CD14-positive monocyte (primary cell): Measurements from ENCODE around the gene OR6X1. TPM values are rescaled to one million over a fixed set of nuclear protein-coding genes. Genes with fewer than 3 reads are reported as not detected.

Experiments
- DNase-seq, 3 donors: peaks; one replicate each; pipeline ENCODE4 v3.0.0-alpha.2; 2011 to 2022
- H2AFZ ChIP-seq: 2 replicates; pipeline ENCODE4 v1.6.0; 2012; ENCODE audit warnings: mild to moderate bottlenecking, low read depth, low read length, inconsistent platforms; ENCODE audit not compliant: insufficient read depth, poor library complexity, severe bottlenecking
- H3K27ac ChIP-seq, 2 donors: 1 replicate in 1 of 2; 2 replicates in 1 of 2; pipeline ENCODE4 v1.5.1; 2012 to 2013; ENCODE audit warnings: low read length in 2 of 2, control low read depth in 1 of 2, inconsistent platforms in 1 of 2, low read depth in 1 of 2, mild to moderate bottlenecking in 1 of 2
- H3K27me3 ChIP-seq, 2 donors: one replicate each; pipeline versions ENCODE4 v1.6.0 to v1.6.1; 2011 to 2013; ENCODE audit warnings: low read length in 2 of 2; ENCODE audit not compliant: control insufficient read depth in 2 of 2, insufficient read depth in 2 of 2
- H3K36me3 ChIP-seq, 2 donors: replicated peaks in 1 of 2; 1 replicate in 1 of 2; 2 replicates in 1 of 2; pipeline versions ENCODE4 v1.5.1 to v1.6.1; 2012 to 2013; ENCODE audit warnings: low read length in 2 of 2, control low read depth in 1 of 2, inconsistent platforms in 1 of 2, mild to moderate bottlenecking in 1 of 2; ENCODE audit not compliant: insufficient read depth in 2 of 2, control insufficient read depth in 1 of 2
- H3K4me1 ChIP-seq, 2 donors: 1 replicate in 1 of 2; 2 replicates in 1 of 2; pipeline versions ENCODE4 v1.5.1 to v1.6.1; 2012 to 2013; ENCODE audit warnings: low read length in 2 of 2, control low read depth in 1 of 2, inconsistent platforms in 1 of 2, mild to moderate bottlenecking in 1 of 2, moderate library complexity in 1 of 2; ENCODE audit not compliant: insufficient read depth in 2 of 2, control insufficient read depth in 1 of 2
- H3K4me2 ChIP-seq: replicated peaks from 2 replicates; pipeline ENCODE3; 2012; ENCODE audit warnings: low read length, moderate library complexity, mild to moderate bottlenecking; ENCODE audit not compliant: poor library complexity, severe bottlenecking; ENCODE audit errors: extremely low read depth
- H3K4me3 ChIP-seq, 3 experiments: fragments of 200-600 bp in 1 of 3; sonication (generic) in 1 of 3; replicated peaks in 1 of 3; 1 replicate in 2 of 3; 2 replicates in 1 of 3; pipeline ENCODE4 v1.5.1; 2011 to 2013; ENCODE audit warnings: low read length in 3 of 3, mild to moderate bottlenecking in 3 of 3, control low read depth in 2 of 3, low read depth in 2 of 3, inconsistent platforms in 1 of 3, moderate library complexity in 1 of 3
- H3K79me2 ChIP-seq: 2 replicates; pipeline ENCODE4 v1.6.0; 2012; ENCODE audit warnings: mild to moderate bottlenecking, control low read depth, inconsistent platforms, low read length, moderate library complexity; ENCODE audit not compliant: insufficient read depth
- H3K9ac ChIP-seq: 2 replicates; pipeline ENCODE4 v1.6.0; 2017; ENCODE audit warnings: low read length, mild to moderate bottlenecking; ENCODE audit not compliant: insufficient read depth, poor library complexity, severe bottlenecking
- H3K9me3 ChIP-seq, 2 donors: replicated peaks in 1 of 2; 1 replicate in 1 of 2; 2 replicates in 1 of 2; pipeline versions ENCODE4 v1.5.1 to v1.6.1; 2012 to 2013; ENCODE audit warnings: low read length in 2 of 2, control low read depth in 1 of 2; ENCODE audit not compliant: control insufficient read depth in 1 of 2, insufficient read depth in 1 of 2
- H4K20me1 ChIP-seq: 2 replicates; pipeline ENCODE4 v1.6.0; 2012; ENCODE audit warnings: mild to moderate bottlenecking, low read length, control low read depth, moderate library complexity; ENCODE audit not compliant: insufficient read depth
- H3K27ac Mint-ChIP-seq, 7 donors: one replicate each; pipeline ENCODE4 v1.8.0; 2020; ENCODE audit warnings: mild to moderate bottlenecking in 7 of 7, mixed read lengths in 7 of 7, moderate library complexity in 6 of 7, inconsistent platforms in 2 of 7
- H3K27me3 Mint-ChIP-seq, 3 donors: one replicate each; pipeline ENCODE4 v1.8.0; 2021 to 2022; ENCODE audit warnings: low read depth in 3 of 3, mild to moderate bottlenecking in 3 of 3, mixed read lengths in 3 of 3, moderate library complexity in 3 of 3, inconsistent platforms in 1 of 3
- H3K36me3 Mint-ChIP-seq, 2 donors: one replicate each; pipeline ENCODE4 v1.8.0; 2020; ENCODE audit warnings: mixed read lengths in 2 of 2, inconsistent platforms in 1 of 2, mild to moderate bottlenecking in 1 of 2
- H3K4me1 Mint-ChIP-seq: one replicate; pipeline ENCODE4 v1.8.0; 2020; ENCODE audit warnings: mild to moderate bottlenecking, mixed read lengths
- H3K4me3 Mint-ChIP-seq, 2 donors: one replicate each; pipeline ENCODE4 v1.8.0; 2020; ENCODE audit warnings: mild to moderate bottlenecking in 2 of 2, mixed read lengths in 2 of 2, moderate library complexity in 1 of 2
- H3K9me3 Mint-ChIP-seq, 7 donors: one replicate each; pipeline ENCODE4 v1.8.0; 2020 to 2022; ENCODE audit warnings: mixed read lengths in 7 of 7, mild to moderate bottlenecking in 6 of 7, moderate library complexity in 6 of 7, inconsistent platforms in 2 of 7
- WGBS: methylation state at CpG from one replicate; pipeline ENCODE4 v1.1.5; 2013; ENCODE audit warnings: missing lambda C conversion rate; ENCODE audit not compliant: insufficient coverage; 5-methylcytosine and 5-hydroxymethylcytosine counted together
- intact Hi-C, 2 donors: fragments of 100-400 bp; cut with micrococcal nuclease; formaldehyde crosslinking; loops; one replicate each; pipeline versions ENCODE4 v1.15.0 to v1.15.1; 2023
- polyA plus RNA-seq, 3 donors: library from polyadenylated mRNA; depleted of rRNA in 1 of 3; unstranded in 2 of 3; stranded (reverse) in 1 of 3; fragments of 300-500 nt in 2 of 3; fragments of >200 nt in 1 of 3; fragmentation: Illumina TruSeq in 2 of 3; gene quantifications; 1 replicate in 2 of 3; 2 replicates in 1 of 3; pipeline ENCODE4 v1.2.3, GENCODE V29; 2012 to 2021
- TF ChIP-seq, protein P1 (sequence below): fragments of 200-600 bp; IDR thresholded peaks from one replicate; pipeline ENCODE4 v1.8.0; 2022; ENCODE audit warnings: antibody characterized with exemption, mild to moderate bottlenecking

Gene OR6X1
- polyA plus RNA-seq, 3 donors: not detected

DNA sequence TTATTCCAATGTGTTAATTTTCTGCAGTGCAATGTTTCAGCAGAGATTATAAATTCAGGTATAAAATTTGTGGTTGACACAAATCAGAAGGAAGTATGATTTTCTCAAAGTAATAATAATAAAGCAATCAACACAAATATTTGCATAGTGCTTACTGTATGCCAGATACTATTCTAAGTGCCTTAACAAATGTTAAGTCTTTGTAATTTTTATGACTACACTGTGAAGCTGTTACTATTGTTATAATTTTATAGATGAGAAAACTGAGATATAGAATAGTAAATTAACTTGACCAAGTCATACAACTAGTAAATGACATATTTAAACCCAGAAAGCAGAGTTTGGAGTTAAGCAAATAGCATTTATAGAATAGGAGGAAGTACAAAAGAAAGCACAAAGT, 16.4 kb upstream of the OR6X1 start:
- no peaks in the 10 kb centered on the region for H4K20me1 ChIP-seq
- no peak overlapping the region for H3K4me3 ChIP-seq
- H3K36me3 ChIP-seq: no peaks in the 10 kb centered on the region
- H3K27me3 Mint-ChIP-seq: peaks cover 0 to 3% (median 0%) of the 10 kb centered on the region in 3 donors
- no peaks in the 10 kb centered on the region for H3K4me1 Mint-ChIP-seq
- intact Hi-C loops: no loop called here
- H3K27me3 ChIP-seq: no peaks in the 10 kb centered on the region
- no peaks in the 10 kb centered on the region for H3K36me3 Mint-ChIP-seq
- H3K9me3 ChIP-seq: no peaks in the 10 kb centered on the region
- no peak overlapping the region for H3K9ac ChIP-seq
- peaks cover 0 to 14% (median 7%) of the 10 kb centered on the region in 7 donors for H3K9me3 Mint-ChIP-seq
- TF ChIP-seq, protein P1, sequence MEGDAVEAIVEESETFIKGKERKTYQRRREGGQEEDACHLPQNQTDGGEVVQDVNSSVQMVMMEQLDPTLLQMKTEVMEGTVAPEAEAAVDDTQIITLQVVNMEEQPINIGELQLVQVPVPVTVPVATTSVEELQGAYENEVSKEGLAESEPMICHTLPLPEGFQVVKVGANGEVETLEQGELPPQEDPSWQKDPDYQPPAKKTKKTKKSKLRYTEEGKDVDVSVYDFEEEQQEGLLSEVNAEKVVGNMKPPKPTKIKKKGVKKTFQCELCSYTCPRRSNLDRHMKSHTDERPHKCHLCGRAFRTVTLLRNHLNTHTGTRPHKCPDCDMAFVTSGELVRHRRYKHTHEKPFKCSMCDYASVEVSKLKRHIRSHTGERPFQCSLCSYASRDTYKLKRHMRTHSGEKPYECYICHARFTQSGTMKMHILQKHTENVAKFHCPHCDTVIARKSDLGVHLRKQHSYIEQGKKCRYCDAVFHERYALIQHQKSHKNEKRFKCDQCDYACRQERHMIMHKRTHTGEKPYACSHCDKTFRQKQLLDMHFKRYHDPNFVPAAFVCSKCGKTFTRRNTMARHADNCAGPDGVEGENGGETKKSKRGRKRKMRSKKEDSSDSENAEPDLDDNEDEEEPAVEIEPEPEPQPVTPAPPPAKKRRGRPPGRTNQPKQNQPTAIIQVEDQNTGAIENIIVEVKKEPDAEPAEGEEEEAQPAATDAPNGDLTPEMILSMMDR: no peak
- DNase-seq: no peak
- no peak overlapping the region for H2AFZ ChIP-seq
- H3K79me2 ChIP-seq: no peaks in the 10 kb centered on the region
- no peak overlapping the region for H3K4me3 Mint-ChIP-seq
- no peak overlapping the region for H3K27ac ChIP-seq
- H3K27ac Mint-ChIP-seq: no peak overlapping the region
- no peak overlapping the region for H3K4me2 ChIP-seq
- no peaks in the 10 kb centered on the region for H3K4me1 ChIP-seq

DNA sequence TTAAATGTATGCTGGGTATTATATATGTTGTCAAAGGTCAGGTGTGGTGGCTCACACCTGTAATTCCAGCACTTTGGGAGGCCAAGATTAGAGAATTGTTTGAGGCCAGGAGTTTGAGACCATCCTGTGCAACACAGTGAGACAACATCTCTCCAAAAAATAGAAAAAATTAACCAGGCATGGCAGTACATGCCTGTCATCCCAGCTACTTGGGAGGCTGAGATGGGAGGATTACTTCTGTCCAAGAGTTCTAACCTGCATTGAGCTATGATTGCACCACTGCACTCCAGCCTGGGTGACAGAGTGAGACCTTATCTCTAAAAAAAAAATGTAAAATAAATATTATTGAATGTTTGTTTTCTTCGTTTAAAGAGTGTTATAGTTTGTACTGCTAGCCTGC, 11.3 kb upstream of the OR6X1 start:
- H3K27me3 Mint-ChIP-seq: peaks cover 0 to 9% (median 0%) of the 10 kb centered on the region in 3 donors
- no peaks in the 10 kb centered on the region for H3K4me1 ChIP-seq
- H3K79me2 ChIP-seq: no peaks in the 10 kb centered on the region
- H3K9ac ChIP-seq: no peak overlapping the region
- no peaks in the 10 kb centered on the region for H4K20me1 ChIP-seq
- DNase-seq: no peak
- peaks cover 7 to 17% of the 10 kb centered on the region in 2 donors for H3K9me3 ChIP-seq
- H2AFZ ChIP-seq: no peak overlapping the region
- no peak overlapping the region for H3K27ac ChIP-seq
- no peaks in the 10 kb centered on the region for H3K36me3 Mint-ChIP-seq
- H3K27ac Mint-ChIP-seq: no peak overlapping the region
- H3K4me2 ChIP-seq: no peak overlapping the region
- H3K36me3 ChIP-seq: no peaks in the 10 kb centered on the region
- no peak overlapping the region for H3K4me3 ChIP-seq
- TF ChIP-seq, protein P1: no peak
- peaks cover 10 to 26% (median 13%) of the 10 kb centered on the region in 7 donors for H3K9me3 Mint-ChIP-seq
- WGBS: no CpG with 5 or more reads among the region's 1 CpG
- intact Hi-C loops: no loop called here
- no peaks in the 10 kb centered on the region for H3K4me1 Mint-ChIP-seq
- no peak overlapping the region for H3K4me3 Mint-ChIP-seq
- no peaks in the 10 kb centered on the region for H3K27me3 ChIP-seq
